A549 (cell line): ENCODE data around the gene SLC12A7.
"Not testable (repeated sequence)": the region's sequence is repeated elsewhere in the genome, so short reads cannot be mapped to it uniquely, and the experiment has no call there.

Source experiments
- CTCF ChIP-seq: fragments of >200 bp; sonication (Bioruptor Twin); formaldehyde crosslinking; IDR thresholded peaks from 3 replicates; pipeline ENCODE4 v1.5.1; 2016
- RFX5 ChIP-seq: fragments of 450-650 bp; IDR thresholded peaks from 2 replicates; pipeline ENCODE4 v1.7.1; 2014; ENCODE audit warnings: antibody characterized with exemption, mild to moderate bottlenecking, moderate library complexity

GRCh38 chr5:1083026-1083425, 28.8 kb downstream of the SLC12A7 start:
- not testable (repeated sequence) for TF ChIP-seq CTCF, RFX5
